GM21423 (cell line): ENCODE data around the gene KRT4.

Source experiments
- ATAC-seq: cut with Tn5 transposase; IDR thresholded peaks from one replicate; pipeline ENCODE4 v1.9.1; 2021; ENCODE audit warnings: mild to moderate bottlenecking, moderate library complexity; ENCODE audit not compliant: unreplicated experiment

KRT4 gene

DNA sequence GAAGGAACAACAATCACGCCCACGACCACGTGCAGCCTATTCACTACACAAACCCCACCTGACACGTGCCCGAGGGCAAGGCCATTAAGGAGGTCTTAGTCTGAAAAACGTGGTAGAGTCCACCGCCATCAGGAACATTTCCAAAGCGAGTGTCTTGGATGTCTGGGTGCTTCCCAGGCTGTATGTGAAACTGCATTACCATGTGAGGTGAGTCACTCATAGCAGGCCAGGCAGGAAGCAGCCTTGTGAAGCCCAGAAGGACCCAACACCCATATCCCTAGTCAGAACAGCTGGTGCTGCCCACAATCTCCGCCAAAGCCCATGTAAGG is 23.5 kb upstream of the KRT4 start:
- ATAC-seq, result no peak

DNA sequence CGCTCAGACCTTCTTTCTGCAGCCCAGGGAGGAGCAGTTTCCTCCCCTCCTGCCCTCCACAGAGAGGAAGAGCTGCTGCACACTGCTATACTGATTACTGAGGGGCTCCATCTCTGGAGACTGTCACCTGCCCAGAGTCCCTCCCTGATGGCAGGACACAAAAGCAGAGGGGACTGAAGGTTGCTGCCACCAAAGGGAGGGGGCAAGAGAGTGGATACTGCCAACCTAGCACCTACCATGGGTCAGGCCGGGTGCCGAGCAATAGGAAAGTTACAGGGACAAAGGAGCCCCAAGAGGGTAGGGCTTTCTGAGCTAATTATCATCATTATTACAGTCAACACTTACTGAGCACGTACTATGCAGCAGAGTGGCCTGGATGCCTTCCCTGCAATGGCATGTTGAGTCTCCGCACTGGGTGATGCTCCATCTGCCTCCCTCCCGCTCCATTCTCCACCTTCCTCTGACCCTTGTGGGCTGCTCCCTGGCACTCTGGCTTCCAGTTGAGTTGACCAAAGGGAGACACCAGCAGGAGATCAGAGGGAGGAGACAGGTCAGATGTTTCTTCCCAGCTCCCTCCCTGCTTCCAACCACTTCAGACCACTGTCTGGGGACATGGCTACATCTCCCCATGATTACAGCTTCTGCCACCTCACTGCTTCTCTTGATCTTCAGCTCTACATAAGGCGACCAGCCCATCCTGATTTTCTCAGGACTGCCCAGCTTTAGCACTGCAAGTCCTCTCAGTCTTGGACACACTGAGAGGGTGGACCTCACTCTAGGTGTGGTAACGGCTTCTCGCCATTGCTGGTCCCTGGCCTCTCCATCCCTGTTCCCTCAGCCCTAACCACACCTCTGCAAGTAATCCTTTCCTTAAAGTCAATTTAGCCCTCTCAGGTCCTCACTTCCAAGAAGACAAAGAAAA is 22.8 kb upstream of the KRT4 start:
- no peak for ATAC-seq

DNA sequence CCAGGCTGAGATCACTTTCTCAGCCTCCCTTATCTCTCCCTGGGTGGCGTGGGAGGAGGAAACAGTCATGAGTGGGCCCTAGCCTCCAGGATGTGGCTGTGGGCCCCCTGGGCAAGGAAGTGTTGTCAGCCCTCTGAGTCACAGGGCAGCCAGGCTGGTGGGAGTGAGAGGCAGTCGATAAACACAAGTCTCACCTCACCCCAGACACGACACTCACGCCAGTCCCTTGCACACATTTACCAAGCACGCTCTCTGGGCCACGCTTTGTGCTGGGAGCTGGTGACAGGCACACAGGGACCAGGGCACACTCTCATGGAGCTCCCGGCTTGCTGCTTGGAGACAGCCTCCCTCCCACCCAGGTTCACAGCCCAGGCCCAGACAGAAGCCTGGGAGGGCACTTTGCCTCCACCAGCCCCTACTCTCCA is 22.1 kb upstream of the KRT4 start:
- ATAC-seq, result no peak

DNA sequence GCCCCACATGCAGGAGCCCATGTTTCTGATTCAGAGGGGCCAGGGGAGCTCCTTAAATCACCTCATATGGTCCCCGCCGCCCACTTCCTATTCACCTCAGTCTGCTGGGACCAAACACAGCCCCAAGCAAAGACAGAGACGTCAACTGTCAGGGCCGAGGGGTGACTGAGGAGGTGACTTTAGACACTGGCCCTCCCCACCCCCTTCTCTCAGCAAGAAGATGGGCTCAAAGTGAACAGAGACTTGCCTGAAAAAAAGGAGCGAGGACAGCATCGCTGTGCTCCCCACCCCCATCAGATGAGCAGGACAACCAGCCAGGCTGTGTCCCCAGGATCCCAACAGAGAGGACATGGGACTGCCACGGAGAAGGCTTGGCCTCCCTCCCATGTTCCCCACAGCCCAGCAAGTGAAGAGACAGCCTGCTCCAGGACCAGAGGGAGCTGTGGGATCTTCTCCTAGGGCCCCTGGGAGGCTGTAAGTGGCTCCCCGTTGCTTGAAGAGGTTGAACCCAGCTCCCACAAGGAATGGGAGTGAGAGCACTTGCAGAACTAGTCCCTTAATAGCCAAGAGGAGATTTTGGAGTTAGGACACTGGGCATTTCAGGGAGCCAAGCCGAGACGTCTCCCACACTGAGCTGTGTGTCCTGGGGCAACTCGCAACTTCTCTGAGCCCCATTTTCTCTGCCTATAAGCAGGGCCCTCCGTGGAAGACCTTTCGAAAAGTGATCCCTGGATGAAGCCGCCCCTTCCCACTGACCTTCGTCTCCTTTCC is 21.5 kb upstream of the KRT4 start:
- ATAC-seq, result no peak

DNA sequence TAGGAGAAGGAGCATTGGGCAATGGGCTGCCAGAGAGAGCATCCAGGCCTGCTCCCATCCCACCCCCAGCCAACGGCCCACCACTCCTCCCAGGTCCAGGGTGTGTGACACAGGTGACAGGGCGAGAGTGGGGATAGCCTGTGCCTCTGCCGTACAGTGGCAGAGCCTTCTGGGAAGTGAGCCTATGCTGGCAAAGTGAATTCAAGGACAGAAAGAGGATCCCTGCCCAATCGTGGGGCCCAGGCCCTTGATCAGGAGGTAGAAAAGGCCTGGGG is 20.7 kb upstream of the KRT4 start:
- ATAC-seq, result no peak

DNA sequence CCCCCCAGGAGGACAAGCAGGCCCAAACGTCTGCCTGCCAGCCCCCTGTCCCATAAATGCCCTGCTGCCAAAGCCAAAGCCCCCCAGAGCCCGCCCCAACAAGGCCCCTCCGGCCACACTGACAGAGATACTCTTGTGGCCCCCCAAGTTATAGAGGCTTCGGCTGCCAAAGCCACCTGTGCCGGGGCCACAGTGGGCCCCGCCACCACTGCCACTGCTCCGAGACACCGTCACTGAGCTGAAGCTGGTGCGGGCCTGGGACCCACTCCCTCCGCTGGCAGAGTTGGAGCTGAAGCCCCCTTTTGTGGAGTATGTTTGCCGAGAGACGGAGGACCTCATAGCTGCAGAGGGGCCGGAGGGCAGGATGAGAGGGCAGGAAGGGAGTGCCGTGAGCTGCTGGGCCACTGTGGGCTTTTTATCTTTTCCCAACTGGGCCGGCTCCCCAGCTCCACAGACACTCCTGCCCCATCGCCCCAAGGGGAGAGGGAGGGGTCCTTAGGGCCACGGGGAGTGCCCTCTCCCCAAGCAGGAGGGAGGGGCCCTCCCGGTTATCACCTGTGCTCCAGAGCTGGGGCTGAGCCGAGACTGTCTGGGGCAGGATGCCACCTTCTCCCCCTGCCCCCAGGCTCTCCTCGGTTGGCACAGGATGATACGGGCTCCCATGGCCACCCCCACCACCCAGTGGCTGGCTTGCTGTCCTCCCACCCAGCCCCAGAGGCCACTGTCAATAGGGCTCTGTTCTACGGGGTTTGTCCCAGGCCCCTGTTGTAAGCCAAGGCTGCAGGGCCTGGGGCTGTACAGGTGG is 20.2 kb upstream of the KRT4 start, which contains the start of gene KRT79:
Gene KRT79, minus strand, starts transcription at position 390 of the 805 bp plus-strand sequence. Its CDS starts 51 bp downstream, at position 339.
- ATAC-seq, result no peak

DNA sequence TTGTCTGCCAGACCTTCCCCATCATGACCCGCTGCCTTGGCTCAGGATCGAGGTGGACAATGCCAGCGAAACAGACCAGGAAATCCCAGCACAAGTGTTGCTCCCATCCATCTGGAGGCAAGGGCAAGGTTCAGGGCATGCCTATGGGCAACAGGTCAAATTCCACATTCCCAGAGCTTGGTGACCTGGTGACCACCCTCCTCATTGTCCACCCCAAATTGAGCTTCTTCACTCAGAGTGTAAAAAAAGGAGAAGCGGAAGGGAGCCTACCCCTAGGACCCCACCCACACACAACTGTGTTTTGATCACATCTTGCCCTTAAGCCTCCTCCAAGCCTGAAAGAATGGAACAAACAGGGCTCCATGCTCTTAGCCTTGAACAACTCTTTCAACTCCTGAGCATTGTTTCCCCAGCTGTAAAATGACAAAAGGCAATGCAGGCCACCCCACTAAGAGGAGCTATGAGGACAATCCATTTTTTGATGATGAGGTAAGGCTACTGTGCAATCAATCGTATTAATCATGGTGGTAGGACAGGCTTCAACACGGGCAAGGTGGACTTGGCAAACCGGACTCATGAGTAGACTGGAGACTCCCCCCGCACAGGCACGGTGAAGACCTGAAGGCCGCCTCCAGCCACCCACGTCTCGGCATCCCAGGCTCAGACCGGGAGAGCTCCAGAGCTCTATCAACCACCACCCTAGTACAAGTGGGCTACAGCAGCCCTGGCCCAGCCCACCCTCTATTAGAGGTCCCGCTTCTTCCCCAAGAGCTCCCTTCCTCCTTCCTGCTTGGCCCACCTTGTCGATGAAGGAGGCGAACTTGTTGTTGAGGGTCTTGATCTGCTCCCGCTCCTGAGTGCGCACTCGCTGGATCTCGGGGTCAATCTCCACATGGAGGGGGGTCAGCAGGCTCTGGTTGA is 19.3 kb upstream of the KRT4 start:
- no peak for ATAC-seq

DNA sequence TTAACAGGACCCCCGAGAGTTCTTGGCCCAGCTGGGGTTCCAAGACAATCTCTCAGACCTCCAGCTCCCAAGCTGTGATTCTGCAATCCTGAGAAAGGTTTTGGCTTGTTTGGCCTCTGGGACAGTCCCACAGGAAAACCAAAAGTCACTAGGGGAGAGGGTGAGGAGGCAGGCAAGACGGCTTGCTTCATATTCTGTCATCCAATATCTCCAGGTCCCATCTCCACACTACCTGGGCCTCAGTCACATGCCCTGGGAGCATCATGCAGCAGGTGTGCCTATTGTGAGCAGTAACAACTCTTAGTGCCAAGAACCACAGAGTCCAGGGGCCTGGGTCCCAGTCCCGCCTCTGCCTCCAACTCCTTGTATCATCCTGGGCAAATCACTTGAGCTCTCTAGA is 18.5 kb upstream of the KRT4 start:
- ATAC-seq, result no peak

DNA sequence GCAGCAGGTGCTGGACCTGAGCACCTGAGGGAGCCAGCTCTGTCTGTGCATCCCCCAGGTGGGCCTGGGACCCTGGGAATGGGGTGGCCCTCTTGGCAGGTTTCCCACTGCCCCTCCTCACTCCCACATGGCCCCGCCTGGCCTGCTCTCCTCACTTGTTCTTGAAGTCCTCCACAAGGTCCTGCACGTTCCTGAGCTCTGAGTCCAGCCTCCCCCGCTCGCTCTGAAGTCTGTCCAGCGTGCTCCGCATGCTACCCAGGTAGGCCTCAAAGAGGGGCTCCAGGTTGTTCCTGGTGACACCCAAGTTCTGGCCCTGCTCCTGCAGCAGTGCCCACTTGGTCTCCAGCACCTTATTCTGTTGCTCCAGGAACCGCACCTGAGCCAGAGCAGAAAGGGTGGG is 17.3 kb upstream of the KRT4 start:
- ATAC-seq, result no peak

DNA sequence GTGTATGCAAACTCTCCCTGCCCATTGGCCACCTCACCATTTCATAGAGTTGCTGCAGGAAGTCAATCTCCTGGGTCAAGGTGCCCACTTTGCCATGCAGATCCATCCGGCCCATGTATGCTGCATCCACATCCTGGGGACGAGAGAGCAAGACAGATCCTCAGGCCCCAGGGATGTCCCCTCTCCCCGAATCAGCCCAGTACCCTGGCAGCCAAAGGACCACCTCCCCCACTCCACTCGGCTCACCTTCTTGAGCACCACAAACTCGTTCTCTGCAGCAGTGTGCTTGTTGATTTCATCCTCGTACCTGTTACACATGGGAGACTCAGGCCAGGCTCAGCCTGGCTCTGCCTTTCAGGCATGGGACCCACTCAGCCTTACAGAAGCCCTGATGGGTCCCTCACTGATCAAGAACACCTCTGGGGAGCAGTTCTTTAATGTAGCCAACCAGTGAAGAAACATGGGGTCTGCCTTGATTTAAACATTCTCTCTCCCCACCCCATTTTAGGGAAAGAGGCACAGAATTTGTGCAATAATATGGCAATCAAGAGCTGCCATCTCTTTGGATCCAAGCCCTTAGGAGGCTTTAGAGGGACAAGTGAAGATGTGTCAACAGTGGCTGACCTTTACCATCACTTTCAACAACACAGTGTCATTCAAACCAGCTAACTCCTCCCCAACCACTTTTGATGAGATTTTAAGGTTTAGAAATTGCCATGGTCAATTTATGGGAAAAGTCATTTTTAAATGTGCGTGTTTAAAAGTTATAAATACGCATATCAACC is 16.3 kb upstream of the KRT4 start:
- no peak for ATAC-seq

DNA sequence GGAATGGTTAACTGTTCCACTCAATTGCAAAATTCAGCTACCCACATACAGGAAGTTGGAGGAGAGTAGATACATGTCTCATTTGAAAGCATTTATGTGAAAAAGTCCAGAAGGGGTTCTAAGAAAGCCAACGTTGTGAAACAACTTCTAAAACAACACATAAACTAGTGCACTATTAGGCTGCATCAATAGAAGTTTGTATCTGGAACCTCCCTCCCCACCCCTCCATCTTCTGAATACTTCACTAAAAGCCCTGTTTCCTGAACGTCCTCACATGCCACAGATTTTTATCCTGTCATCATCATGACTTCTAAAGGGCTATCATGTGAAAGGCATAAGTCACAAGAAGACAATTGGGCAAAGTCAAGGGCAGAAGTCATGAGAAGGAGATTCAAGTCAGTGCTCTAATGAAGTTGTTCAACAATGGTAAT is 14.7 kb upstream of the KRT4 start:
- ATAC-seq, result no peak

DNA sequence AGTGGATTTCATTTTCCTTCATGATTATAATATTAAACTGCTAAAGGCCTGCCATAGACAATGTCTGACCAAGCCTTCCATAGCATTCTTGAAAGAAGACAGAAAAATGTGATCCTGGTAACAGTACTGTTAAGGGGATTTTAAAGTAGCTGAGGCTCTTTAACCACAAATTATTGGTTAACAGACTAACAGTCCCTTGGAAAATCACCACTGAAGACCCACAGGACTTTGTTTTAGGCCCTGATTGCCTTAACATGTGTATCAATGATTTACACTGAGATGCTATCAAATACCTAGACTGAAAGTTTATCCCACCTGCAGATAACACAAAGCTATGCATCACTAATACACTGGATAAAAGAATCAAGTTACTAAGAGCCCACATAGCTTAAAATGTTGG is 14.2 kb upstream of the KRT4 start:
- ATAC-seq, result no peak

DNA sequence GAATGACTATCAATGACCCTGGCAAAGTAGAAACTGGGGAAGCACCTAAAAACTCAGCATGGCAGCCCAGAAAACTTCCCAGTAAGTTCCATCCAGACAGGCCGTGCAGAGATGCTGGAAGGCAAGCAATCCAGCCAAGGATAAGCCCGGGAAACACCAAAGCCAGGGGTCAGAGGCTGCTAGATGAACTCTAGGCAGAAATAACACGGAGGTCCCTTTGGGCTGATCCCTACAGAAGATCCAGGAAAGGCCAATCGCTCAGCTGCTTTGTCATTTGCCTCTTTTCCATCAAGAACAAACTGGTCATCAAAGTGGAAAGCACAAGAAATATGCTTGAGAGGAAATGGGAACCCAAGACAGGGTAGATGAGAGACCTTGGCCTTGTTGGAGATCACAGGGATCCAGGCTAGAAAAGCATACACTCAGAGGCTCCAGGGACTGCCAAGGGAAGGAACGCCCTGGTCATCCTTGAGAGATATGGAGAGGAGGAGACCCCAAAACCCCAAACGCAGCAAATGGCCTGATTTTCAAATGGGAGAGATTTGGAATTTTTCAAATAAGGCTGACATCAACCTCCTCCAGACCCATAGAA is 13.7 kb upstream of the KRT4 start:
- ATAC-seq, result no peak

DNA sequence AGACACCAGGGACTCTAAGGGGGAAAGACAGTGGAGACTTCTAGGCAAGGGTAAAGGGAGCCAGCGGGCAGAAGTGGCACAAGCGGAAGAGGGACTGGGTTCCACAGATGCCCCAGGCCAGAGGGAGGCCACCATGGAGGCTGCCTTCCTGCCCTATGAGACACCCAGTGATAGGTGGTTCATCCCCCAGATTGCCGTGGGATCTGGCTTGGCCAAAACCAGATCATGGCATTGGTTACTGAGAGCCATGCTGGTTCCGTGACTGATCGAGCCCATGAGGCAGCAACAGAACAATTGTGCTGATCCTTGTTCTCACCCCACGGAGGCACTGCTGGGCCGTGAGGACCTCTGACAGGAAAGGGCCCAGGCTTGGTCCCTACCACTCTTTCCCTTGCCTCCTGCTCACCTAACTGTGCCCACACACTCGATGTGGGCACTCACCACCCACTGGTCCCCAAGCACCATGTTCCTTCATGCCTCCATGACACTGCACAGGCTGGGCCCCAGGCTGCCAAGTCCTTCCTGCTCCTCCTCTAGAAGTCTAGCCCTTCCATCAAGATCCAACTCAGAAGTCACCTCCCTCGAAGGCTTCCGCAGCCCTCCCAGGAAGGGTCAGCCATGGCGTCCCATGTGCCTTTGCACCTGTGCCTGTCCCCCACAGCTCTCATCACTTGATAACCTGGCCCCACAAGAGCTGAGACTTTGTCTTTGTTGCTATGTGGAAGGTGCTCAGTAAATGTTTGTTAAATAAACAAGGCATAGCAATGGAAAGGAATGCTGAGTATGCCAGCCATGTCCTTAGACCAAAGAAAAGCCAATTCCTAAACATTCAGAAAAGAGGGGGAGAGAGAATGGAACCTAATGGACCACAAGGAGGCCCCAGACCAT is 12.9 kb upstream of the KRT4 start:
- ATAC-seq, result no peak

DNA sequence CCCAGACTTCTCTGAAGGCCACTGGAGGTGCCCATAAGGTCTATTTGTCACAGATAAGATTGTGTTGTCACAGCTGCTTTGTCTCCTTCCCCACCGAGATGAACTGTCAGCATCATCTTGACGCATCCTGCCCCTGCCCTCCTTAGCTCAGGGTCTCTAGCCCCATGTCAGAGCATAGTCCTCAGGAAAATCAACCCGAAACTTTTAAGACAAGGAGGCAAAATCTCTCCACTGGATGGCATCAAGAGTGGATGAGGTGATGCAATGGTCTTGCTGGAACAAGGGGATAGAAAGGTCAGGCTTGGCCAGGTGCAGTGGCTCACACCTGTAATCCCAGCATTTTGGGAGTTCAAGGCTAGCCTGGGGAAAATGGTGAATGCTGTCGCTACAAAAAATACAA is 12.0 kb upstream of the KRT4 start:
- no peak for ATAC-seq

DNA sequence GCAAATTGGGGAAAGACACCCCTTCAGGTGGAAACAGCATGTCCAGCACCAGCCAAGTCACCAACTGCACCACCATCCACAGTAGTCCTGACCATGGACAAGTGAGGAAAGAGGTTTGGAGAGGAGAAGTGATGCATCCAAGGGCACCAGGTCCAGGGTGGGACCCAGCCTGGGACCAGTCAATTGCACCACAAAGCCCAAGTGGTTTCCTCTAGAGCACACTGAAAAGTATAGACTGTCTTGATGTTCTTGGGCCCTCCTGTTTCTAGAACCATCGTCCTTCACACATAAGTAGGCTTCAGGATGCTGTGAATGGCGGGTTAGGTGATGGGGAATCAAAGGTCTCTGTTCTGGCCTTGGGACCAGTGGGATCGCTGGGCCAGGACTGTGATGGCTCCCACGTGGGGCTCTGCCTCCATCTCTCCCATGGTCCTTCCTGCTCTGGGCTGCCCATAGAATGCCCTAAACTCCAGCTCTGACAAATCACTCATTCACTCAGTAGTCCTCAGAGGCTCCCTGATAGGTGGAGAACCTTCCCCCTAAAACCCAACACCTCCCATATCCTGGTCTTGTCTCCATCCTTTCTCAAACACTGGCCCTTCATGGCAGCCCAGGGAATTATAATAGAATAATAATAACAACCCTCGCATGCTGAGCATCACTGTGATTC is 11.0 kb upstream of the KRT4 start:
- no peak for ATAC-seq

DNA sequence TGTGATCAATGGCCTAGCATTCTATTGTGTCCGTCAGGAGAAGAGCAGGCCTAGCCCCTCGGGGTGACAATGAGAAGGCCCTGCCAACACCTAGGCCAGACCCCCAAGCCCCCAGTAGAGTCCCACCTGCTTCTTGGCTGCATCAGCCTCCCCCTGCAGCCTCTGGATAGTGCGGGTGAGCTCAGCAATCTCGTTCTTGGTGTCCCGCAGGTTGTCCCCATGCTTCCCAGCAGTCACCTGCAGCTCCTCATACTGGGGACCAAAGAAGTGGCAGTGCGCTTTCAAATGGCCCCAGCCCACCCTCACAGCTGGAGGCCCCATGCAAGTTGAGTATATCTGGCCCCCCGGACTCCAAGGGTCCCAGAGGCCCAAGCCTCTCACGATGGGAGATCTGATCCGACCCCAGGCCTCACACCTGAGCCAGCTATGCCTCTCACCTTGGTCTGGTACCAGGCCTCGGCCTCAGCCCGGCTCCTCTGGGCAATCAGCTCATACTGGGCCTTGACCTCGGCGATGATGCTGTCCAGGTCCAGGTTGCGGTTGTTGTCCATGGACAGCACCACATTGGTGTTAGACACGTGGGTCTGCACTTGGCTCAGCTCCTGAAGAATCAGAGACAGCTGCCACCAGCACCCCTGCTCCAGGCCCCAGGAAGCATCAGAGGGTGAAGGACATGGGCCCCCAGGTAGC is 10.0 kb upstream of the KRT4 start:
- no peak for ATAC-seq
